Smooth muscle cell (in vitro differentiated cells): ENCODE data around the gene MED13. TPM values are rescaled to one million over a fixed set of nuclear protein-coding genes. Genes with fewer than 3 reads are reported as not detected.

Experiments used
- DNase-seq: peaks from one replicate; lab custom pipeline; 2025; ENCODE audit not compliant: unreplicated experiment; lab: John Stamatoyannopoulos, UW
- H2AFZ ChIP-seq: fragments of 200-600 bp; sonication (generic); 2 replicates; pipeline ENCODE4 v1.6.0; 2016; ENCODE audit warnings: antibody characterized with exemption, low read depth, mild to moderate bottlenecking
- H3F3A ChIP-seq: fragments of 200-600 bp; sonication (generic); 2 replicates; pipeline ENCODE4 v1.6.0; 2017; ENCODE audit warnings: antibody characterized with exemption, low read depth
- H3K27ac ChIP-seq: fragments of 200-600 bp; sonication (generic); 2 replicates; pipeline ENCODE4 v1.5.1; 2016; ENCODE audit warnings: low read depth, mild to moderate bottlenecking
- H3K27me3 ChIP-seq: fragments of 200-600 bp; sonication (generic); 2 replicates; pipeline ENCODE4 v1.6.1; 2016; ENCODE audit warnings: low read depth, mild to moderate bottlenecking
- H3K36me3 ChIP-seq: fragments of 200-600 bp; sonication (generic); 2 replicates; pipeline ENCODE4 v1.5.1; 2016; ENCODE audit warnings: low read depth
- H3K4me1 ChIP-seq: fragments of 200-600 bp; sonication (generic); 2 replicates; pipeline ENCODE4 v1.5.1; 2016; ENCODE audit warnings: low read depth
- H3K4me2 ChIP-seq: fragments of 200-600 bp; sonication (generic); 2 replicates; pipeline ENCODE4 v1.6.0; 2016; ENCODE audit warnings: mild to moderate bottlenecking
- H3K4me3 ChIP-seq: fragments of 200-600 bp; sonication (generic); 2 replicates; pipeline ENCODE4 v1.5.1; 2016; ENCODE audit warnings: mild to moderate bottlenecking
- H3K79me2 ChIP-seq: fragments of 200-600 bp; sonication (generic); 2 replicates; pipeline ENCODE4 v1.6.0; 2016; ENCODE audit warnings: low read depth, mild to moderate bottlenecking
- H3K9ac ChIP-seq: fragments of 200-600 bp; sonication (generic); 2 replicates; pipeline ENCODE4 v1.6.0; 2016; ENCODE audit warnings: low read depth
- H3K9me3 ChIP-seq: fragments of 200-600 bp; sonication (generic); replicated peaks from 2 replicates; pipeline ENCODE4 v1.5.1; 2016; ENCODE audit warnings: low read depth
- H4K20me1 ChIP-seq: fragments of 200-600 bp; sonication (generic); 2 replicates; pipeline ENCODE4 v1.6.0; 2016; ENCODE audit warnings: low read depth
- WGBS: methylation state at CpG from one replicate; pipeline ENCODE4 v1.1.7; 2016; ENCODE audit warnings: low lambda C conversion rate; 5-methylcytosine and 5-hydroxymethylcytosine counted together
- polyA plus RNA-seq: library from polyadenylated mRNA; unstranded; fragments of >200 nt; fragmentation: Nextera tagmentation; extraction: Ambion mirVana; gene quantifications from 2 replicates; pipeline ENCODE4 v1.2.1, GENCODE V29; 2016
- total RNA-seq: library from RNA; depleted of rRNA; stranded (reverse); fragments of >200 nt; gene quantifications from 2 replicates; pipeline ENCODE4 v1.2.3, GENCODE V29; 2014
- TF ChIP-seq, protein P1 (sequence below): fragments of 200-600 bp; sonication (generic); IDR thresholded peaks from 2 replicates; pipeline ENCODE4 v1.5.1; 2017; ENCODE audit warnings: borderline replicate concordance, mild to moderate bottlenecking, antibody characterized with exemption; ENCODE audit not compliant: insufficient read depth, poor library complexity, severe bottlenecking

Gene MED13
- total and polyA plus RNA-seq, 2 experiments from 2014 or later, result 3.2 to 50.0 TPM

DNA sequence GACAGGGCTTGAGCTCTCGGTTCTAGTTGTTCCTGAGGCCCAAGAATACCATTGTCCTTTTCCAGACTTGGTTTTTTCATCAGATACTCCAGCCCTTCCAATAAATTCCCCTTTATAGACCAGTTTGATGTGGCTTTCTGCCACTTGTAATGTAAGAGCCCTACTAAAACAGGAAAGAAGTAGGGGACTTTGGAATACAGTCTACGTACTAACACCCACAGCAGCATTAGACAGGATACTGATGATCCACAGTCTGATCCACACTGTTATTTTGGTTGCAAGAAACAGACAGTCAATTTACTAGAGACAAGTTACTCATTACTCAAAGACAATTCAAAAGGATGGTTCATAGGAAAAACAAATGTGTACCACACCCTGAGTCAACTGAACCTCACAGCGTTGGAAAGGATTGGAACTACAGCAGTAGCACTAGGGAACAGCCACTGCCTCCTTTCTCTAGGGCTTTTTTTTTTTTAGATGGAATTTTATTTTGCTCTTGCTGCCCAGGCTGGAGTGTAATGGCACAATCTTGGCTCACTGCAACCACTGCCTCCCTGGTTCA, 45.9 kb upstream of the MED13 start:
- 53% methylated on average over 3 of the region's 3 CpGs for WGBS
- Histone ChIP-seq H3K4me2 (no peak overlapping the region), H3K4me3 (no peak overlapping the region), H3K36me3 (no peaks in the 10 kb centered on the region), H3F3A (no peaks in the 10 kb centered on the region), H2AFZ (no peak overlapping the region), H3K9ac (no peak overlapping the region), H4K20me1 (no peaks in the 10 kb centered on the region), H3K9me3 (no peaks in the 10 kb centered on the region), H3K79me2 (no peaks in the 10 kb centered on the region), H3K27ac (no peak overlapping the region), H3K27me3 (peaks cover 5% of the 10 kb centered on the region), H3K4me1 (no peaks in the 10 kb centered on the region)
- no peak for DNase-seq
- TF ChIP-seq, protein P1, sequence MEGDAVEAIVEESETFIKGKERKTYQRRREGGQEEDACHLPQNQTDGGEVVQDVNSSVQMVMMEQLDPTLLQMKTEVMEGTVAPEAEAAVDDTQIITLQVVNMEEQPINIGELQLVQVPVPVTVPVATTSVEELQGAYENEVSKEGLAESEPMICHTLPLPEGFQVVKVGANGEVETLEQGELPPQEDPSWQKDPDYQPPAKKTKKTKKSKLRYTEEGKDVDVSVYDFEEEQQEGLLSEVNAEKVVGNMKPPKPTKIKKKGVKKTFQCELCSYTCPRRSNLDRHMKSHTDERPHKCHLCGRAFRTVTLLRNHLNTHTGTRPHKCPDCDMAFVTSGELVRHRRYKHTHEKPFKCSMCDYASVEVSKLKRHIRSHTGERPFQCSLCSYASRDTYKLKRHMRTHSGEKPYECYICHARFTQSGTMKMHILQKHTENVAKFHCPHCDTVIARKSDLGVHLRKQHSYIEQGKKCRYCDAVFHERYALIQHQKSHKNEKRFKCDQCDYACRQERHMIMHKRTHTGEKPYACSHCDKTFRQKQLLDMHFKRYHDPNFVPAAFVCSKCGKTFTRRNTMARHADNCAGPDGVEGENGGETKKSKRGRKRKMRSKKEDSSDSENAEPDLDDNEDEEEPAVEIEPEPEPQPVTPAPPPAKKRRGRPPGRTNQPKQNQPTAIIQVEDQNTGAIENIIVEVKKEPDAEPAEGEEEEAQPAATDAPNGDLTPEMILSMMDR, result no peak

DNA sequence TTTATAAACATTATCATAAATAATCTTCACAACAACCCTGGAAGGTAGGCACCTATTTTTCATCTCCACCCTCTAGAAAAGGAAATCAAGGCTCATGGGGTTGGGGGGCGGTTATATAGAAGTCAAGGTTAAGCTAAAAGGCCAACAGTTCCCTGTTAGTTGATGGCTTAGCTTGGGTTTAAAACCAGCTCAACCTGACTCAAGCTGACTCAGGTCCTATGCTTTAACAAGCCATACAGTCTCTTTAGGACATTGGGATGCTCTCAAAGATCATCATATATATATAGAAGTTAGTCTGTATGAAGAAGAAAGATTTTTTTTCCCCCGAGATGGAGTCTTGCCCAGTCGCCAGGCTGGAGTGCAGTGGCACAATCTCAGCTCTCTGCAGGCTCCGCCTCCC, 44.8 kb upstream of the MED13 start:
- DNase-seq, result no peak
- Histone ChIP-seq H3K9me3 (no peaks in the 10 kb centered on the region), H3K4me1 (no peaks in the 10 kb centered on the region), H4K20me1 (no peaks in the 10 kb centered on the region), H3K79me2 (no peaks in the 10 kb centered on the region), H3K9ac (no peak overlapping the region), H3K27ac (no peak overlapping the region), H3K27me3 (peaks cover 5% of the 10 kb centered on the region), H3K4me2 (no peak overlapping the region), H3K36me3 (no peaks in the 10 kb centered on the region), H2AFZ (no peak overlapping the region), H3F3A (no peaks in the 10 kb centered on the region), H3K4me3 (no peak overlapping the region)
- TF ChIP-seq, protein P1, result no peak
- 81% methylated on average over 4 of the region's 4 CpGs for WGBS

DNA sequence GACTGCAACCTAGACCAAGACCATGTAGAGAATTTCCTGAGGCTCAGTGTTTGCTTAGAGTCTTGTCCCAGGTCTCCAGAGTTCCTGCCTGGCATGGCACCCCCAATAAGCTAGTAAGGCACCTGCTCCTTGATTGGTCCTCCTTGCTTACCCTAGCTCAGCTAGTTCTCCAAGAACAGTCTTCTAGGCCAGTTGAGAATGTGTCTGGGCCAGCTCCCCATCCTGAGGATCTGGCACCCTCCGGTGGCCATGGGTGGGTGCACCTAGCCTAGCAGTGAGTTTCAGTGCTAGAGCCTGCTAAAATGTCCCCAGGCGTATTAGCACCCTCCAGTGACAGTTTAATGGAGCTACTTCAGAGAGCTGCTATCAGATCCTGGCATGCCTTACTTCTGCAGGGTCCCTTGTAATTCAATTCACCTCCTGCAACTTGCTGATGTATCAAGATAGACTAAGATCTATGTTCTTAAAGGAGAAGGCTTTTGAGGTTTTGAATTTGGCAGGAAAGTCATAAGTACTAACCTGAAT, 44.4 kb upstream of the MED13 start:
- TF ChIP-seq, protein P1, result peak; percentile 35
- no peak overlapping the region for H3K27ac ChIP-seq
- H3F3A ChIP-seq, result no peaks in the 10 kb centered on the region
- peaks cover 5% of the 10 kb centered on the region for H3K27me3 ChIP-seq
- no peaks in the 10 kb centered on the region for H3K4me1 ChIP-seq
- no peaks in the 10 kb centered on the region for H3K79me2 ChIP-seq
- H3K36me3 ChIP-seq, result no peaks in the 10 kb centered on the region
- H3K4me3 ChIP-seq, result no peak overlapping the region
- no peak overlapping the region for H3K9ac ChIP-seq
- no peak for DNase-seq
- H3K4me2 ChIP-seq, result no peak overlapping the region
- no peaks in the 10 kb centered on the region for H3K9me3 ChIP-seq
- WGBS, result 17% methylated on average over 2 of the region's 2 CpGs
- H4K20me1 ChIP-seq, result no peaks in the 10 kb centered on the region
- H2AFZ ChIP-seq, result no peak overlapping the region

DNA sequence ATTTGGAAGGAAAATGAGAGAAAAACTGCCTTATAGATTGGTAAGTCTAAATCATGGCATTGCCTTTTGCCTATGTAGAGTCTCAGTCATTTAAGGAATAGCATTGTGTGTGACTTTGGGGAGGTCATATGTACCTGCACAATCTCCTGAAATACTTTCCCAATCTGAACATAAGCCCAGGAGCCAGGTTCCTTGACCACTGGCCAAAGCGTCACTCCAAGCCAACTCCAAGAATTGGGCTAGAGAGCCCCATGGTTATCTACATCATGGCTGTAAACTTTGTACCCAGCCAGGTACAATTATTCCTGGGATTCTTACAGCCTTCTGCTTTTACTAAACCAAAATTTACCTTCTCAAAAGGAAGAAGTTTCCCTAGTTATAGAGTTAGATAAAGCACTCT, 40.8 kb upstream of the MED13 start:
- Histone ChIP-seq H4K20me1 (no peaks in the 10 kb centered on the region), H3K79me2 (no peaks in the 10 kb centered on the region), H3F3A (no peaks in the 10 kb centered on the region), H3K9ac (no peak overlapping the region), H3K36me3 (no peaks in the 10 kb centered on the region), H2AFZ (no peak overlapping the region), H3K27me3 (no peaks in the 10 kb centered on the region), H3K27ac (no peak overlapping the region), H3K9me3 (no peaks in the 10 kb centered on the region), H3K4me3 (no peak overlapping the region), H3K4me2 (no peak overlapping the region), H3K4me1 (no peaks in the 10 kb centered on the region)
- WGBS, result 96% methylated on average over 1 of the region's 1 CpG
- no peak for DNase-seq
- TF ChIP-seq, protein P1, result no peak
